K562 (cell line): ENCODE results near the gene RAB6B. TPM values are rescaled to one million over a fixed set of nuclear protein-coding genes. Genes with fewer than 3 reads are reported as not detected.

Source experiments
- ATF3 ChIP-seq, 2 experiments: fragments of 450-650 bp in 1 of 2; sonication (generic) in 1 of 2; formaldehyde crosslinking in 1 of 2; IDR thresholded peaks in 1 of 2; conservative IDR thresholded peaks in 1 of 2; 2 replicates each; pipeline versions ENCODE4 v1.6.1 to v1.8.1; 2016 to 2023; ENCODE audit warnings: mild to moderate bottlenecking in 2 of 2, moderate library complexity in 2 of 2, inconsistent platforms in 1 of 2, missing genetic modification reagents in 1 of 2
- BHLHE40 ChIP-seq: IDR thresholded peaks from 2 replicates; pipeline ENCODE4 v1.6.1; 2011; ENCODE audit warnings: low read length, improper control_type of control experiment
- EGR1 ChIP-seq: fragments of 450-650 bp; conservative IDR thresholded peaks from 2 replicates; pipeline ENCODE4 v1.6.1; 2017; ENCODE audit warnings: mild to moderate bottlenecking
- MED1 ChIP-seq: sonication (generic); formaldehyde crosslinking; IDR thresholded peaks from 2 replicates; pipeline ENCODE4 v1.8.1; 2023; ENCODE audit warnings: missing genetic modification reagents, borderline replicate concordance
- ZBTB17 ChIP-seq: fragments of 450-650 bp; formaldehyde crosslinking; IDR thresholded peaks from 2 replicates; pipeline ENCODE4 v1.4.0; 2020; ENCODE audit warnings: mild to moderate bottlenecking
- ZNF407 ChIP-seq: fragments of 450-650 bp; IDR thresholded peaks from 2 replicates; pipeline ENCODE4 v1.6.1; 2016; ENCODE audit warnings: low read depth
- ZZZ3 ChIP-seq: fragments of 450-650 bp; IDR thresholded peaks from 2 replicates; pipeline ENCODE4 v1.6.1; 2016; ENCODE audit warnings: antibody characterized with exemption, mild to moderate bottlenecking, moderate library complexity
- polyA plus RNA-seq, 8 experiments: library from polyadenylated mRNA; depleted of rRNA in 4 of 8; stranded (reverse) in 5 of 8; unstranded in 3 of 8; fragments of >200 nt; fragmentation: Nextera tagmentation in 2 of 8; fragmentation: Illumina TruSeq in 1 of 8; extraction: Ambion mirVana in 2 of 8; extraction: Trizol in 1 of 8; gene quantifications; 2 replicates each; pipeline versions ENCODE4 v1.2.1 to v1.2.3, GENCODE V29; 2011 to 2014; ENCODE audit warnings: inconsistent platforms in 1 of 8, missing spikeins in 1 of 8
- total RNA-seq, 7 experiments: library from RNA; depleted of rRNA in 6 of 7; stranded (reverse); fragments of >200 nt in 6 of 7; fragmentation: Illumina TruSeq in 2 of 7; extraction: Trizol in 2 of 7; gene quantifications; 2 replicates each; pipeline versions ENCODE4 v1.2.1 to v1.2.3, GENCODE V29; 2011 to 2021; ENCODE audit warnings: low replicate concordance in 1 of 7

The RAB6B gene
- total and polyA plus RNA-seq, 9 of the 15 experiments (the other 6 are each of a cell fraction or from before 2014, with no cell fraction given): 0.60 to 18.1 (median 1.5) TPM

GRCh38 chr3:133843634-133844033 is 52.0 kb downstream of the RAB6B start (continued):
- TF ChIP-seq ZNF407: no peak
- no peak for TF ChIP-seq ZZZ3
- TF ChIP-seq EGR1: no peak
- TF ChIP-seq ATF3 (IDR thresholded peaks at IDR 0.05): peak; percentile 96
- peak; percentile 76; the same call in 1 of the 2 replicates for TF ChIP-seq ATF3 (CRISPR knock-in tag; conservative IDR thresholded peaks at IDR 0.05)
- TF ChIP-seq ZBTB17 (CRISPR knock-in tag): no peak
- no peak for TF ChIP-seq MED1
- peak; percentile 30; the same call in 1 of the 2 replicates for TF ChIP-seq BHLHE40
